ENCODE measurements around the gene SAP30BP.

GRCh38 chr17:75639327-75639726 is 27.8 kb upstream of the SAP30BP start:
- TF ChIP-seq CTCF (IDR thresholded peaks at IDR 0.05; ENCODE audit: low read depth, low read length, missing input control) (no peak), RAD21 (IDR thresholded peaks at IDR 0.05) (no peak), REST (IDR thresholded peaks at IDR 0.05) (no peak), SP1 (IDR thresholded peaks at IDR 0.05) (no peak), YY1 (IDR thresholded peaks at IDR 0.05) (no peak), TAF1 (conservative IDR thresholded peaks at IDR 0.05) (no peak), JUND (IDR thresholded peaks at IDR 0.05) (no peak)
